Measurements from ENCODE around the gene CRABP2.

The CRABP2 gene

GRCh38 chr1:156726549-156727226, 21.3 kb upstream of the CRABP2 start:
- Histone ChIP-seq H3K27ac (ENCODE audit: low read length) (no peak overlapping the region), H3K36me3 (ENCODE audit: control insufficient read depth, insufficient read depth, low read length) (peaks cover 14% of the 10 kb centered on the region; the same call in 1 of the 2 replicates), H3K4me3 (ENCODE audit: low read length) (no peak overlapping the region), H3K4me1 (ENCODE audit: control insufficient read depth, insufficient read depth, low read length) (peaks cover 5% of the 10 kb centered on the region; the same call in 1 of the 2 replicates), H3K9me3 (ENCODE audit: control insufficient read depth, insufficient read depth, low read length) (no peaks in the 10 kb centered on the region), H3K27me3 (ENCODE audit: control insufficient read depth, insufficient read depth, low read length) (no peaks in the 10 kb centered on the region)
- no peak for DNase-seq (ENCODE audit: low read depth, low spot score)
- WGBS (ENCODE audit: insufficient coverage, insufficient read length) = no CpG with 5 or more reads among the region's 15 CpGs

- WGBS (ENCODE audit: insufficient coverage, insufficient read length) = no CpG with 5 or more reads among the region's 18 CpGs
- DNase-seq (ENCODE audit: low read depth, low spot score) = no peak
- no peaks in the 10 kb centered on the region for H3K9me3 ChIP-seq (ENCODE audit: control insufficient read depth, insufficient read depth, low read length)
These were observed 20.4 kb upstream of the CRABP2 start for GRCh38 chr1:156725683-156726280.

GRCh38 chr1:156721535-156721934, 16.2 kb upstream of the CRABP2 start:
- Histone ChIP-seq H3K27me3 (ENCODE audit: control insufficient read depth, insufficient read depth, low read length) (no peaks in the 10 kb centered on the region), H3K4me3 (ENCODE audit: low read length) (no peak overlapping the region), H3K9me3 (ENCODE audit: control insufficient read depth, insufficient read depth, low read length) (no peaks in the 10 kb centered on the region), H3K4me1 (ENCODE audit: control insufficient read depth, insufficient read depth, low read length) (no peaks in the 10 kb centered on the region; the same call in 1 of the 2 replicates), H3K36me3 (ENCODE audit: control insufficient read depth, insufficient read depth, low read length) (peaks cover 16% of the 10 kb centered on the region; the same call in 1 of the 2 replicates), H3K27ac (ENCODE audit: low read length) (no peak overlapping the region)
- no CpG with 5 or more reads among the region's 4 CpGs for WGBS (ENCODE audit: insufficient coverage, insufficient read length)
- no peak for DNase-seq (ENCODE audit: low read depth, low spot score)

More at GRCh38 chr1:156725683-156726280, 20.4 kb upstream of the CRABP2 start:
- peaks cover 16% of the 10 kb centered on the region; the same call in 1 of the 2 replicates for H3K36me3 ChIP-seq (ENCODE audit: control insufficient read depth, insufficient read depth, low read length)
- peaks cover 5% of the 10 kb centered on the region; the same call in 1 of the 2 replicates for H3K4me1 ChIP-seq (ENCODE audit: control insufficient read depth, insufficient read depth, low read length)
- no peak overlapping the region for H3K4me3 ChIP-seq (ENCODE audit: low read length)
- H3K27ac ChIP-seq (ENCODE audit: low read length) = no peak overlapping the region
- H3K27me3 ChIP-seq (ENCODE audit: control insufficient read depth, insufficient read depth, low read length) = no peaks in the 10 kb centered on the region

GRCh38 chr1:156721131-156721530, 15.7 kb upstream of the CRABP2 start:
- Histone ChIP-seq H3K4me3 (ENCODE audit: low read length) (no peak overlapping the region), H3K9me3 (ENCODE audit: control insufficient read depth, insufficient read depth, low read length) (no peaks in the 10 kb centered on the region), H3K4me1 (ENCODE audit: control insufficient read depth, insufficient read depth, low read length) (no peaks in the 10 kb centered on the region; the same call in 1 of the 2 replicates), H3K36me3 (ENCODE audit: control insufficient read depth, insufficient read depth, low read length) (peaks cover 16% of the 10 kb centered on the region; the same call in 1 of the 2 replicates), H3K27ac (ENCODE audit: low read length) (no peak overlapping the region), H3K27me3 (ENCODE audit: control insufficient read depth, insufficient read depth, low read length) (no peaks in the 10 kb centered on the region)
- whole genome bisulfite sequencing (ENCODE audit: insufficient coverage, insufficient read length) = no CpG with 5 or more reads among the region's 2 CpGs
- DNase-seq (ENCODE audit: low read depth, low spot score) = no peak

GRCh38 chr1:156717351-156717750, 12.0 kb upstream of the CRABP2 start:
- no peak overlapping the region for H3K4me3 ChIP-seq (ENCODE audit: low read length)
- peaks cover 3% of the 10 kb centered on the region; the same call in 1 of the 2 replicates for H3K36me3 ChIP-seq (ENCODE audit: control insufficient read depth, insufficient read depth, low read length)
- no CpG with 5 or more reads among the region's 4 CpGs for whole genome bisulfite sequencing (ENCODE audit: insufficient coverage, insufficient read length)
- no peaks in the 10 kb centered on the region for H3K27me3 ChIP-seq (ENCODE audit: control insufficient read depth, insufficient read depth, low read length)
- DNase-seq (ENCODE audit: low read depth, low spot score) = no peak
- H3K27ac ChIP-seq (ENCODE audit: low read length) = no peak overlapping the region
- no peaks in the 10 kb centered on the region for H3K4me1 ChIP-seq (ENCODE audit: control insufficient read depth, insufficient read depth, low read length)
- no peaks in the 10 kb centered on the region for H3K9me3 ChIP-seq (ENCODE audit: control insufficient read depth, insufficient read depth, low read length)

GRCh38 chr1:156714830-156715229, 9.4 kb upstream of the CRABP2 start:
- no peak for DNase-seq (ENCODE audit: low read depth, low spot score)
- Histone ChIP-seq H3K9me3 (ENCODE audit: control insufficient read depth, insufficient read depth, low read length) (no peaks in the 10 kb centered on the region), H3K36me3 (ENCODE audit: control insufficient read depth, insufficient read depth, low read length) (no peaks in the 10 kb centered on the region), H3K27ac (ENCODE audit: low read length) (no peak overlapping the region), H3K4me3 (ENCODE audit: low read length) (no peak overlapping the region), H3K27me3 (ENCODE audit: control insufficient read depth, insufficient read depth, low read length) (no peaks in the 10 kb centered on the region), H3K4me1 (ENCODE audit: control insufficient read depth, insufficient read depth, low read length) (peaks cover 6% of the 10 kb centered on the region)
- no CpG with 5 or more reads among the region's 3 CpGs for WGBS (ENCODE audit: insufficient coverage, insufficient read length)

GRCh38 chr1:156712626-156713025, 7.2 kb upstream of the CRABP2 start:
- Histone ChIP-seq H3K4me1 (ENCODE audit: control insufficient read depth, insufficient read depth, low read length) (peaks cover 14% of the 10 kb centered on the region), H3K27me3 (ENCODE audit: control insufficient read depth, insufficient read depth, low read length) (no peaks in the 10 kb centered on the region), H3K4me3 (ENCODE audit: low read length) (no peak overlapping the region), H3K9me3 (ENCODE audit: control insufficient read depth, insufficient read depth, low read length) (no peaks in the 10 kb centered on the region), H3K27ac (ENCODE audit: low read length) (no peak overlapping the region), H3K36me3 (ENCODE audit: control insufficient read depth, insufficient read depth, low read length) (no peaks in the 10 kb centered on the region)
- no CpG with 5 or more reads among the region's 3 CpGs for WGBS (ENCODE audit: insufficient coverage, insufficient read length)
- no peak for DNase-seq (ENCODE audit: low read depth, low spot score)

- Histone ChIP-seq H3K27me3 (ENCODE audit: control insufficient read depth, insufficient read depth, low read length) (no peaks in the 10 kb centered on the region), H3K27ac (ENCODE audit: low read length) (no peak overlapping the region), H3K4me1 (ENCODE audit: control insufficient read depth, insufficient read depth, low read length) (peaks cover 16% of the 10 kb centered on the region), H3K9me3 (ENCODE audit: control insufficient read depth, insufficient read depth, low read length) (no peaks in the 10 kb centered on the region), H3K36me3 (ENCODE audit: control insufficient read depth, insufficient read depth, low read length) (no peaks in the 10 kb centered on the region), H3K4me3 (ENCODE audit: low read length) (no peak overlapping the region)
- DNase-seq (ENCODE audit: low read depth, low spot score) = no peak
- WGBS (ENCODE audit: insufficient coverage, insufficient read length) = no CpG with 5 or more reads among the region's 9 CpGs
These were observed 5.8 kb upstream of the CRABP2 start for GRCh38 chr1:156711011-156711817.

- DNase-seq (ENCODE audit: low read depth, low spot score) = no peak
- Histone ChIP-seq H3K4me3 (ENCODE audit: low read length) (no peak overlapping the region), H3K9me3 (ENCODE audit: control insufficient read depth, insufficient read depth, low read length) (no peaks in the 10 kb centered on the region), H3K27me3 (ENCODE audit: control insufficient read depth, insufficient read depth, low read length) (no peaks in the 10 kb centered on the region), H3K4me1 (ENCODE audit: control insufficient read depth, insufficient read depth, low read length) (peaks cover 16% of the 10 kb centered on the region), H3K36me3 (ENCODE audit: control insufficient read depth, insufficient read depth, low read length) (no peaks in the 10 kb centered on the region), H3K27ac (ENCODE audit: low read length) (no peak overlapping the region)
- no CpG with 5 or more reads among the region's 11 CpGs for WGBS (ENCODE audit: insufficient coverage, insufficient read length)
These were observed 4.5 kb upstream of the CRABP2 start for GRCh38 chr1:156709757-156710489.

- Histone ChIP-seq H3K4me1 (ENCODE audit: control insufficient read depth, insufficient read depth, low read length) (peaks cover 18% of the 10 kb centered on the region), H3K9me3 (ENCODE audit: control insufficient read depth, insufficient read depth, low read length) (no peaks in the 10 kb centered on the region), H3K27ac (ENCODE audit: low read length) (no peak overlapping the region), H3K27me3 (ENCODE audit: control insufficient read depth, insufficient read depth, low read length) (peaks cover 2% of the 10 kb centered on the region; the same call in 1 of the 2 replicates), H3K4me3 (ENCODE audit: low read length) (no peak overlapping the region), H3K36me3 (ENCODE audit: control insufficient read depth, insufficient read depth, low read length) (no peaks in the 10 kb centered on the region)
- DNase-seq (ENCODE audit: low read depth, low spot score) = no peak
- no CpG with 5 or more reads among the region's 4 CpGs for WGBS (ENCODE audit: insufficient coverage, insufficient read length)
These were observed 3.6 kb upstream of the CRABP2 start for GRCh38 chr1:156709031-156709430.

Data from iPS DF 6.9 (cell line).